ENCODE data around the gene MATN1.

MATN1 gene

GRCh38 chr1:30679201-30679975, 44.0 kb downstream of the MATN1 start:
- no peak for DNase-seq

- no peak for DNase-seq
Observed at GRCh38 chr1:30678209-30678608, 45.2 kb downstream of the MATN1 start.

- no peak for DNase-seq
Observed at GRCh38 chr1:30677471-30677870, 45.9 kb downstream of the MATN1 start.

GRCh38 chr1:30675761-30676160, 47.6 kb downstream of the MATN1 start:
- peak; percentile 43 for DNase-seq

GRCh38 chr1:30675289-30675688, 48.1 kb downstream of the MATN1 start:
- no peak for DNase-seq

- no peak for DNase-seq
Observed at GRCh38 chr1:30673395-30673794, 50.0 kb downstream of the MATN1 start.

- DNase-seq, result no peak
Observed at GRCh38 chr1:30672661-30673060, 50.7 kb downstream of the MATN1 start.

GRCh38 chr1:30670240-30671060, 52.9 kb downstream of the MATN1 start:
- DNase-seq, result peak; percentile 61

GRCh38 chr1:30668546-30669327, 54.6 kb downstream of the MATN1 start:
- no peak for DNase-seq

GRCh38 chr1:30668024-30668423, 55.4 kb downstream of the MATN1 start:
- DNase-seq, result peak; percentile 17

- no peak for DNase-seq
Observed at GRCh38 chr1:30666756-30667273, 56.6 kb downstream of the MATN1 start.

GRCh38 chr1:30665216-30666010, 58.0 kb downstream of the MATN1 start:
- no peak for DNase-seq

- no peak for DNase-seq
Observed at GRCh38 chr1:30664103-30664755, 59.2 kb downstream of the MATN1 start.

GRCh38 chr1:30663596-30664091, 59.7 kb downstream of the MATN1 start:
- DNase-seq, result no peak

GRCh38 chr1:30662291-30662840, 61.0 kb downstream of the MATN1 start:
- DNase-seq, result no peak

GRCh38 chr1:30661311-30661710, 62.1 kb downstream of the MATN1 start:
- no peak for DNase-seq
